ENCODE measurements around the gene PRKAR2B.
"Not testable (repeated sequence)": the region's sequence is repeated elsewhere in the genome, so short reads cannot be mapped to it uniquely, and the experiment has no call there.

- TF ChIP-seq CTCF, POLR2A (IDR thresholded peaks at IDR 0.05): not testable (repeated sequence)
Measured at GRCh38 chr7:107041764-107042163, 2.7 kb upstream of the PRKAR2B start.

All from body of pancreas (tissue), 4 donors.